ENCODE measurements around the gene FES. TPM values are rescaled to one million over a fixed set of nuclear protein-coding genes. Genes with fewer than 3 reads are reported as not detected.
A peak's percentile ranks its signal among the peaks of the same experiment; 100 is the strongest.

FES gene
- total RNA-seq, 2 experiments from 2014 or later, result 2.1 to 2.5 TPM

DNA sequence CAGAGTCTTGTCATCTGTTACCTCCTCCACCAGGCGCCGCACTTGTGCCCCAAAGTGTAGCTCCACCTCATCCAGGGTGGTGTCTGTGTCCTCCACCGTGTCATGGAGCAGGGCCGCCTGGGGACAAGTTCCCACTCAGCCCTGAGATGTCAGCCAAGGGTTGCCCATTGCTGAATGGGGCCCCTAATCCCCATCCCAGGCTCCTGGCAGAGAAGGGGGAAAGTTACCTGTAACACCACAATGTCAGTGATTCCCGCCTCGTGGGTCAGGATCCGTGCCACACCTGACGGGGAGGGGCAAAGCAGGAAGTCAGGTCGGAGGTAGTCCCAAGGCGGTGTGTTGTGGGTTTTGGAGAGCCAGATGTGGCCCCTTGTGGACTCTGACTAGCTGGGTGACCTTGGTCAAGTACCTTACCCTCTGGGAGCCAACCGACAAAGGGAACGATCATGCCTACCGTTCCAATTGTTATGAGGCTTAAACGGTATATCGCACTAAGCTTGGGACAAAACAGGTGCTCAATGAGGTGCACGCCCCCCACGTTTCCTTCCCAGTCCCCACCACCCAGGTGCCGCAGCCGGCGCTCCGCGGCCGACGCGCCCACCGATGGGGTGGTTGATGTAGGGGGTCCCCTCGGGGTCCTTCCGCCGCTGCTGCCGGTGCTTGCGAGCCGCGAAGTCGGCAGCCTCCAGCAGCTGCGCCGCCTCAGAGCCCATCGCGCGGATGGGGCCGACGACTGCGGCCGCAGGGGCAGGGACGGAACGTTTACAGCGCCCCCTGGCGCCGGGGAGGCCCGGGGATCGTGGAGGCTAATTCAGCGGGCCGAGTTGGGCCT is 47.7 kb downstream of the FES start, which contains the start of gene HDDC3:
Gene HDDC3, minus strand, starts transcription at position 722 of the 832 bp plus-strand sequence. Its CDS starts 9 bp downstream, at position 713.
- no peaks in the 10 kb centered on the region for H3K9me3 Mint-ChIP-seq
- H3K36me3 Mint-ChIP-seq, result peaks cover 16% of the 10 kb centered on the region
- peaks cover 49% of the 10 kb centered on the region for H3K4me1 Mint-ChIP-seq
- peak within 1 kb of the TSS; percentile 98 for H3K4me3 Mint-ChIP-seq
- no peaks in the 10 kb centered on the region for H3K27me3 Mint-ChIP-seq
- H3K27ac Mint-ChIP-seq, result peak within 1 kb of the TSS; percentile 99
- peak; percentile 92 for DNase-seq

DNA sequence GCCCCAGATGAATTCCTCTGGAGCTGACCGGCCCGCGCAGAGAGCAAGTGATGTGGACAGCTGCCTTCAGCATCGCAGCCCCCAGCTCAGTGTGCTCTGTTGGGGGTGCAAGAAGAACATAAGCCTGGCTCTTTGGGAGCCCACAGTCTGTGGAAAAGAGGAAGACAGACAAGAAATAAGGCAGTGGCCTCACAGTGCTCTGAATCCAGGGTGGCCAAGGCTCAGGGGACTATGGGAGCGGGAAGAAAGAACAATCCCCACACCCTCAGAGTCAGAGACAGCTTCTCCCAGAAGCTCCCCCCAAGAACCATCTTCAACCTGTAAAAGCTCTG is 48.3 kb downstream of the FES start:
- H3K4me3 Mint-ChIP-seq, result peak overlapping the region; percentile 98
- H3K4me1 Mint-ChIP-seq, result peaks cover 49% of the 10 kb centered on the region
- H3K36me3 Mint-ChIP-seq, result peaks cover 16% of the 10 kb centered on the region
- H3K27ac Mint-ChIP-seq, result peak overlapping the region; percentile 99
- H3K9me3 Mint-ChIP-seq, result no peaks in the 10 kb centered on the region
- DNase-seq, result no peak
- H3K27me3 Mint-ChIP-seq, result no peaks in the 10 kb centered on the region

DNA sequence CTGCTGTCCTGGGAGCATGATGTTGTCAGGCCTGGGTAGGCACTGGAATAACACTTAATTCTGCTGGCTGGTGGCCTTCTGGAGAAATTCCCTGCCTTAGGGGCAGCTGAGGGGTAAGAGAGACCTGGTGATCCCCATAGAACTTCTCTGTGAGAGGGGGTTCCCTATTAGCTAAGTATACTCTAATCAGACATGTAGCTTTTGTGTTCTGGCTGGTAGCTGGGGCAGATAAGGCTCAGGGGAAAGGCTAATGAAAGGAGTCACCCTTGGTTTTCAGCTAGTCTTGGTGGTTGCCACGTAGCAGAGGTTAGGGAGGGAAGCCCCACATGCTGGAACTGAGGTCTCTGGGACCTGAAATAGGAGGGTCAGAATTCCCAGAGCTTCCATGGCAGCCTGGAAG is 49.0 kb downstream of the FES start:
- H3K27me3 Mint-ChIP-seq, result no peaks in the 10 kb centered on the region
- H3K36me3 Mint-ChIP-seq, result peaks cover 17% of the 10 kb centered on the region
- DNase-seq, result no peak
- H3K9me3 Mint-ChIP-seq, result no peaks in the 10 kb centered on the region
- H3K27ac Mint-ChIP-seq, result no peak overlapping the region
- no peak overlapping the region for H3K4me3 Mint-ChIP-seq
- peaks cover 48% of the 10 kb centered on the region for H3K4me1 Mint-ChIP-seq

DNA sequence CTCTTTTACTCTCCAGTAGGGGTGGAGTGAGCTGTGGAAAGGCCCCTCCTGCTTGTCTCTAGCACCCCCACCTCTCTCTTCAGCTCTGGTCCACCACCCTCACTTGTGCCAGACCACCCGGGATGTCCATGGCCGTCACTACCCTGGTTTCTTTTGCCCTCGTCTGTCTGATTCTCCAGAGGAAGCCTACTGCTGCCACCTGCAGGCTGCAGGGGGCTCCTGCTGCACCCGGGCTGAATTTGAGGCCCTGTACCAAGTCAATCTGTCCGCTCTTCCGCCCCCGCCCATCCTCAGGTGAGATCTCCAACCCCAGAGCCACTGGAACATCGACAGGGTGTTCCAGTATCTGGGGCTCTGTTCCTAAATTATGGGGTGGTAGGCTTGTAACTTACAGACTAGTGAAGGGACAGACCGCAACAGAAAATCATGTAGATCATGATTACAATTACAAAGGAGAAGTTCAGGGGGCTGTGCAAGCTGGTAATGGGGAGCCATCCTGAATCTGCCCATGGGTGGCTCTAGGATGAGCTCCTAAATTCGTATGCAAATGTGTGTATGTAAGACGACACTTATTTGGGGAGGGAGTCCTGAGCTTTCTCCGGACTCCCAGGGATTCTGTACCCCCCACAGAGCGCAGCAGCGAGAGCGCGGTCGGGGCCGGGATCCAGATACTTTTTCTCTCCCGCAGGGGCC is 50.1 kb downstream of the FES start:
- H3K27ac Mint-ChIP-seq, result peak overlapping the region; percentile 90
- peaks cover 18% of the 10 kb centered on the region for H3K36me3 Mint-ChIP-seq
- peaks cover 41% of the 10 kb centered on the region for H3K4me1 Mint-ChIP-seq
- peak; percentile 89 for DNase-seq
- peak overlapping the region; percentile 86 for H3K4me3 Mint-ChIP-seq
- no peaks in the 10 kb centered on the region for H3K9me3 Mint-ChIP-seq
- H3K27me3 Mint-ChIP-seq, result no peaks in the 10 kb centered on the region

DNA sequence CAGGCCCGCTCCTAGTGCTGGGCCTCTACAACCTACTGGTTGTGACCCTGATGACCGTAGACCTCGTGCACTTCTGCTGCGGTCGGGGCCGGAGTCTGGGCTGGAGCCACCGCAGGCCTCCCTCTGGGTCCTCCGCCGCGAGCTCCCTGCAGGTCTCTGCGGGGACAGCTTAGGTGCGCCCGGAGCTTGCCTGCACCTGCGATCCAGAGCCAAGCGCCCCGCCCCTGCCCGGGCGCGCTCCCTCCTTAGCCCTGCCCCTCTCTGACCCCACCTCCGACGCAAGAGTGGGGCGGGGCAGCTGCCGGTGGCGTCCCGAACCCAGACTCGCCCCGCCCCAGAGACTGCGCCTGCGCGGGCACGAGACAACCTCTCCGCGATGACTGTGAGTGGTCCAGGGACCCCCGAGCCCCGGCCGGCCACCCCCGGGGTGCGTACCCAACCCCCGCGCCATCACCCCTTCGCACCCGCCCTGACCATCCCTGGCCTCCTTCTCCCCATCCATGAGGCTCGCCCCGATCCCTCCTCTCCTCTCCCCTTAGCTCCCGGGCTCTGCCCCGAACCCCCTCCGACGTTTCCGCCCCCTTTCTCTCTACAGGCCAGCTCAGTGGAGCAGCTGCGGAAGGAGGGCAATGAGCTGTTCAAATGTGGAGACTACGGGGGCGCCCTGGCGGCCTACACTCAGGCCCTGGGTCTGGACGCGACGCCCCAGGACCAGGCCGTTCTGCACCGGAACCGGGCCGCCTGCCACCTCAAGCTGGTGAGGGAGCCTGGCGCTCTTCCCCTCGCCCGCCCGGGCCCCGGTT is 50.8 kb downstream of the FES start, which contains the start of gene UNC45A:
Gene UNC45A, plus strand, starts transcription at position 337 of the 803 bp plus-strand sequence. Its CDS starts 40 bp downstream, at position 377.
- Mint-ChIP-seq H3K27me3 (no peaks in the 10 kb centered on the region), H3K27ac (peak within 1 kb of the TSS; percentile 90), H3K4me3 (peak within 1 kb of the TSS; percentile 86), H3K36me3 (peaks cover 18% of the 10 kb centered on the region), H3K9me3 (no peaks in the 10 kb centered on the region), H3K4me1 (peaks cover 38% of the 10 kb centered on the region)
- DNase-seq, result peak; percentile 98

DNA sequence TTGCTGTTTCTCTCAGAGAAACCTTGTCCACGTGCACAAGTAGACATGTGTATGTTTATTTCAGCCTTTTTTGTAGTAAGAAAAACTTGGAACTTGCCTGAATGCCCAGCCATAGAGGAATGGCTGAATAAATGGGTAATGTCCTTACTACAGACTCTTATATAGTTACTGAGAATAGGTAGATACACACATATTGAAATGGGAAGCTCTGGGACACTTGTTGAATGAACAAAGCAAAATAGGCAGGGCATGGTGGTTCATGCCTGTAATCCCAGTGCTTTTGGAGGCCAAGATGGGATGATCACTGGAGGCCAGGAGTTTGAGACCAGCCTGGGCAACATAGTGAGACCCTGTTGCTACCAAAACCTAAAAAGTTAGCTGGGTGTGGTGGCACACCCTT is 52.5 kb downstream of the FES start:
- H3K4me1 Mint-ChIP-seq, result peaks cover 26% of the 10 kb centered on the region
- no peak for DNase-seq
- H3K9me3 Mint-ChIP-seq, result no peaks in the 10 kb centered on the region
- H3K4me3 Mint-ChIP-seq, result peak overlapping the region; percentile 86
- H3K36me3 Mint-ChIP-seq, result peaks cover 16% of the 10 kb centered on the region
- no peak overlapping the region for H3K27ac Mint-ChIP-seq
- no peaks in the 10 kb centered on the region for H3K27me3 Mint-ChIP-seq

DNA sequence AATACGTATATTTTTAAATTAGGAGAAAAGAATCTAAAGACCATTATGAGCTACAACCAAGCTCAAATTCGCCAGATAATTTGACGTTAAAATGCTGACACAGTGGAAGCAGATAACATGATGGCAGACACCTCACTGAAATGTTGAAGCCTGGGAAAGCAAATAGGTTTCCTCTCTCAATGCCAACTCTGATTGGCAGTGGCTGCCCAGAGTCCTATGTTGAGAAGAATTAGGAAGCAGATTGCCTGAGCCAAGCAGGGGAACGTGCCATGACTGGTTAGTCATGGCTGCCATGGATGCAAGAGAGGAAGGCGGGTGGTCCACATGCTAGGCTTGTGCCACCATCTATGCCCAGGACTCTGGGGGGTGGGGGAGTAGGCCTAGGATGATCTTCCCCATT is 54.0 kb downstream of the FES start:
- Mint-ChIP-seq H3K4me3 (no peak overlapping the region), H3K27ac (no peak overlapping the region), H3K9me3 (no peaks in the 10 kb centered on the region), H3K36me3 (peaks cover 16% of the 10 kb centered on the region), H3K27me3 (no peaks in the 10 kb centered on the region), H3K4me1 (peaks cover 22% of the 10 kb centered on the region)
- no peak for DNase-seq

DNA sequence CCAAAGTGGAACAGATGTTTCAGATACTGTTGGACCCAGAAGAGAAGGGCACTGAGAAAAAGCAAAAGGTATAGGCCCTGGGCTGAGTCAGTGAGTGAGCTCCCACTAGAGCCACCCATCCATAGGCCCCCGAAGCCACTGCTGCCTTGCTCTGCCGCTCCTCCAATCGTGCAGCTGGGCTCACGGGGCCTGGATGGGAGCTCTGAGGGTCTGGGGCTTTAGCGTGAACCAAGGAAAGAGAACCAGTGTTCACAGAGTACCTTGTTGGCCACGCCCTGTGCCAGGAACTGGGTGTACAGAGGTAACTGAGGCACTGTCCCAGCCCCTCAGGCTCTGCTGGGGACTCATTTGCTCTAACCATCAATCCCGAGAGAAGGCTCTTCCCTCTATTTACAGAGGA is 55.5 kb downstream of the FES start:
- Mint-ChIP-seq H3K36me3 (peaks cover 16% of the 10 kb centered on the region), H3K27ac (no peak overlapping the region), H3K9me3 (no peaks in the 10 kb centered on the region), H3K27me3 (no peaks in the 10 kb centered on the region), H3K4me1 (peaks cover 13% of the 10 kb centered on the region), H3K4me3 (no peak overlapping the region)
- no peak for DNase-seq

DNA sequence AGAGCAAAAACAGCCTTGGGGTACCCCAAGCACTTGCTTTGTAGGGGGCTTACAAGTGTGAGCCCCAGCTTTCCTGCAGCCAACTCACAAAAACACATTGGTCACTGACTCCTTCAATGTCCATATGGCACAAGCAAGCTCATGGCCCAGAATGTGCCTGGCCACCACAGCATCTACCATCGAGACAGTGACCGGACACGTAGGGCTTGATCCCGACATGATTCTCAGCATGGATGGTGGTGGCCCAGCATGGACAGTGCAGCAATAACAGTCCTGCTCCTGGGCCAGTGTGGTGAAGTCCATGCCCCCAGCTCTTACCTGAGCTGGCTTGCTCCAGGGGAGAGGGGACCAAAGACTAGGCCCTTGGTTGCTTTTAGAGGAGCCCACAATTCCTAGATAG is 56.7 kb downstream of the FES start:
- no peak for DNase-seq
- Mint-ChIP-seq H3K4me1 (peaks cover 9% of the 10 kb centered on the region), H3K27ac (no peak overlapping the region), H3K36me3 (peaks cover 14% of the 10 kb centered on the region), H3K9me3 (no peaks in the 10 kb centered on the region), H3K4me3 (no peak overlapping the region), H3K27me3 (no peaks in the 10 kb centered on the region)

DNA sequence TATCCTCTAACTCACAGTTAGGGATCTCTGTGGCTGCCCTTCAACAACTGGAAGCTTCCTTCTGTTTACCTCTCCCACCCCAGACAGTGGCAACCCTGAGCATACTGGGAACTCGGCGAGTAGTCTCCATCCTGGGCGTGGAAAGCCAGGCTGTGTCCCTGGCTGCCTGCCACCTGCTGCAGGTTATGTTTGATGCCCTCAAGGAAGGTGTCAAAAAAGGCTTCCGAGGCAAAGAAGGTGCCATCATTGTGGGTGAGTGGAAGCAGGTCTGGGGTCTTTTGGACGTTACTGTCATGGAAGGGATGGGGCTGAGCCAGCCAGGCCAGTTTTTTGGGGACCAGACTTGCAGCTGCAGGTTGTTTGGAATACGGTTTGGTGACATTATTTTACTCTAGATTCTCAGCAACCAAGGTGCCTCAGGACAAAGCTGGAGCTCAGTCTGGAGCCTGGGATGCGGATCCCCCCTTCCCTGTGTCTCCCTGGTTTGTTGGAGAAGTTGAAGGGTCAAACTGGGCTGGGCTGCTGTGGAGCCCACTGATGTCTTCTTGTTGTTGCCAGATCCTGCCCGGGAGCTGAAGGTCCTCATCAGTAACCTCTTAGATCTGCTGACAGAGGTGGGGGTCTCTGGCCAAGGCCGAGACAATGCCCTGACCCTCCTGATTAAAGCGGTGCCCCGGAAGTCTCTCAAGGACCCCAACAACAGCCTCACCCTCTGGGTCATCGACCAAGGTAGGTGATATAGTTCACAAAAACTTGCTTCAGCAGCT is 58.2 kb downstream of the FES start:
- Mint-ChIP-seq H3K27ac (no peak overlapping the region), H3K4me1 (no peaks in the 10 kb centered on the region), H3K27me3 (no peaks in the 10 kb centered on the region), H3K36me3 (peaks cover 9% of the 10 kb centered on the region), H3K9me3 (no peaks in the 10 kb centered on the region), H3K4me3 (no peak overlapping the region)
- no peak for DNase-seq

DNA sequence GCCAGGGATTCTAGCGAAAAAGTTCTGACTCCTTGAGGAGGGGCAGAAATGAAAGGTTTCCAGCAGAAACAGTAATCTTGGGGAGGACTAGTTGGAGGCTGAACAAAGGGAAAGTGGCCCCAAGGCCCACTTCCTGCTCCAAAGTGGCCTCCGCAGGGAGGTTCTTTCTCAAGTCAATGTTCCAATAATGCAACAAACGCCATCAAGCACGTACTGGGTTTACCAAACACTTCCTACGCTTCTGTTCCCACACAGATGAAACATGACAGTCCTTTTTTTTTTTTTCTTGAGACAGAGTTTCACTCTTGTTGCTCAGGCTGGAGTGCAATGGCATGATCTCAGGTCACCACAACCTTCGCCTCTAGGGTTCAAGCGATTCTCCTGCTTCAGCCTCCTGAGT is 60.8 kb downstream of the FES start:
- H3K4me1 Mint-ChIP-seq, result no peaks in the 10 kb centered on the region
- H3K36me3 Mint-ChIP-seq, result peaks cover 10% of the 10 kb centered on the region

More for the DNA sequence above, 60.8 kb downstream of the FES start:
- no peaks in the 10 kb centered on the region for H3K9me3 Mint-ChIP-seq
- no peak overlapping the region for H3K27ac Mint-ChIP-seq
- H3K4me3 Mint-ChIP-seq, result no peak overlapping the region
- no peak for DNase-seq
- no peaks in the 10 kb centered on the region for H3K27me3 Mint-ChIP-seq

Other genes with a start within 250 kb of the FES start
- 10 to 100 TPM; 47.8 to 49.8 TPM for gene BLM, start 167.2 kb upstream of the FES start, total RNA-seq
- gene FURIN, start 15.9 kb upstream of the FES start, total RNA-seq, result 10 to 100 TPM; 76.9 to 83.7 TPM
- gene MAN2A2, start 18.8 kb downstream of the FES start, total RNA-seq, result 10 to 100 TPM; 69.1 to 74.1 TPM
- gene HDDC3, start 48.0 kb downstream of the FES start, total RNA-seq, result 10 to 100 TPM; 38.4 to 44.3 TPM
- 10 to 100 TPM; 62.7 to 65.5 TPM for gene UNC45A, start 50.8 kb downstream of the FES start, total RNA-seq
- 10 to 100 TPM; 23.3 to 23.6 TPM for gene RCCD1, start 70.4 kb downstream of the FES start, total RNA-seq
- gene PRC1, start 110.0 kb downstream of the FES start, total RNA-seq, result 10 to 100 TPM; 89.2 to 90.3 TPM
- 10 to 100 TPM; 17.2 to 23.3 TPM for gene VPS33B, start 138.1 kb downstream of the FES start, total RNA-seq
- gene SV2B, start 215.8 kb downstream of the FES start, total RNA-seq, result under 1 TPM; 0.06 to 0.08 TPM